GM21619 (cell line): ENCODE results near the gene LIMS2.

Source experiments
- ATAC-seq: cut with Tn5 transposase; IDR thresholded peaks from one replicate; pipeline ENCODE4 v1.9.1; 2021; ENCODE audit not compliant: unreplicated experiment

LIMS2 gene

DNA sequence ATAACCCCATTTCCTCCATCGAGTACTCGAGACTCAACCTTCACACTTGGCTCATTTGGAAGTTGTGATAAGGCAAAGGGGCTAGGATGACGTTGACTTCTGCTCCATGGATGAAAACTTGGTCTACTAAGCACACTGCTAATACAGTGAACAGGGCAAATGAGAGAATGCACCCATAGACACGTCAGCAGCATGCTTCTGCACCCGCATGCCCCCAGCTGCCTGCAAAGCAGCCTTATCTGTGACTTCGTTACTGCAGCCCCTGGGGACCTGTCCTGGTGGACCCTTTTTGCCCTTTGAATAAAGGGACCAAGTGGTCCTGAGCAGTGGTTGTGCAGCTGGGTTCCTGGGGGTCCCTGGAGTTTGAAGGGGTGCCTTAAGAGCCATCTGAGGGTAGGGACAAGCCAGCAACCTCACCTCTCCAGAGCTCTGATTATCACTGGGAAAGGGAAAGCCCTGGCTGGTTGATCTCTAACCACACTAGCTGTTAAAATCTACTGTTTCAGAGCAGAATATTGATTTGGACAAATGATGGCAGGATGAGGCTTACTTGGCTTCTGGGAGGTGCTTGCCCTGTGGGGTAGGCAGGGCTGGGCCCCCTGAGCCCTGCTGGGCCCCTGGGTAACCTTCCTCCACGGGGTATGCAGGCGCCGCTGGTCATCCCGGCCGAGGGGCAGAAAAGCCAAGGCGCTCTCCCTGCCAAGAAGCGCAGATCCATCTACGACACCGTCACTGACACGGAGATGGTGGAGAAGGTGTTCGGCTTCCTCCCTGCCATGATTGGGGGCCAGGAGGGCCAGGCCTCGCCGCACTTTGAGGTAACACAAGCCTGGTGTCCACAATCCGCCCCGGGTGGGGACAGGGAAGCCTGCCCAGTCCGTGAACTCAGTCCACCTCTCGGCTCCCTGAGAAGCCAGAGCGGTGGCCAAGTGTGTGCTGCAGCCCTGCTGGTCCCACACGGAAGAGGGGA is 67.0 kb downstream of the LIMS2 start:
- no peak for ATAC-seq

DNA sequence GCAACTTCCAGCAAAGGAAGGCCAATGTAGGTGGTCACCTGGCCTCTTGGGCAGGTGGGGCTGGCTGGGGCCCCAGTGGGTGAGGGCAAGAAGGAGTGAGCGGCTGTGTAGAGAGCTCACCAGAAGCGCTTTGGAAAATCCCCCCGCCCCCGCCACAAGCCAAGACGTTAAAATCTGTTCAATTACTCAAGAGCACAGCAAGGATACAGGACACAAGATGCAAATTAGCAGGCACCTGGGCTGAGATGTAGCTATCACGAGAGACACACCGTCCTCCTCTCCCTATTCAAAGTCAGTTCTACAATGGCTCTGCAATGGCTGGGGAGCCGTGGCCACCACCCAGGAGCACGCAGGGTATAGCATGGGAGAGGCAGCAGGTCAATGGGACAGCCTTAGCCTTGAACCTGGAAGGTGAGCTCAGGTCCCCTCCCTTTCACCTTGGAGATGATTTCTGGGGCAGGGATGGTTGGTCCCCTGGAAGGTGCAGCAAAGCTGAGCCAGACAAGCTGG is 67.9 kb downstream of the LIMS2 start:
- no peak for ATAC-seq

DNA sequence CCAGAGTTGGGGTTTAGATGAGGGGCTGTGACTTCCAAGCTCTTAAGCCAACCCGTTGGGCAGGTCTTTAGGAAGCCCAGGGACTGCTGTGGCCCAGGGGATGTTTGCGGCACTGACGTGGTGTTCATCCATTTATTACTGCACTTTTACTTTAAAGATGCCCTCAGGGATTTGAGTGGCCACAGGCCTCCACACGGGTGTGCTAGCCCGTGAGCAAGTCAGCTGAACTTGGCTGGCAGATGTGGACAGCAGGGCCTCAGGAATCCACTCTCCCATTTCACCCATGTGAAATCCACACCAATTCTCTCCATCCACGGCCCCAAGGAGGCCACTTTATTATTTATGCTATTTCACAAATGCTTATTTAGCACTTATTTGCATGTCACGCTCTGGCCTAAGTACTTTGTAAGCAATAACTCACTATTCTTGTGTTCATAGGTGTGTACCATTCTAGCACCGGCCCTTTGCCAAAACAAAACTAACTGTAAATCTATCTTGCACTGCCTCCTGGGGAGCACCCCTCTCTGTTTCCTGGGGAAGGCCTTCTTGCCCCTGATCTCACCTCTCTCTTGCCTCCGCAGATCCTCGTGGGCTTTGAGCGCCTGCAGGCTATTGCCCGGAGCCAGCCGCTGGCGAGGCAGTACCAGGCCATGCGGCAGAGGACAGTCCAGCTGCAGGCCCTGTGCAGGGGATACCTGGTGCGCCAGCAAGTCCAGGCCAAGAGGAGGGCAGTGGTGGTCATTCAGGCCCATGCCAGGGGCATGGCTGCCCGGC is 68.5 kb downstream of the LIMS2 start:
- no peak for ATAC-seq

DNA sequence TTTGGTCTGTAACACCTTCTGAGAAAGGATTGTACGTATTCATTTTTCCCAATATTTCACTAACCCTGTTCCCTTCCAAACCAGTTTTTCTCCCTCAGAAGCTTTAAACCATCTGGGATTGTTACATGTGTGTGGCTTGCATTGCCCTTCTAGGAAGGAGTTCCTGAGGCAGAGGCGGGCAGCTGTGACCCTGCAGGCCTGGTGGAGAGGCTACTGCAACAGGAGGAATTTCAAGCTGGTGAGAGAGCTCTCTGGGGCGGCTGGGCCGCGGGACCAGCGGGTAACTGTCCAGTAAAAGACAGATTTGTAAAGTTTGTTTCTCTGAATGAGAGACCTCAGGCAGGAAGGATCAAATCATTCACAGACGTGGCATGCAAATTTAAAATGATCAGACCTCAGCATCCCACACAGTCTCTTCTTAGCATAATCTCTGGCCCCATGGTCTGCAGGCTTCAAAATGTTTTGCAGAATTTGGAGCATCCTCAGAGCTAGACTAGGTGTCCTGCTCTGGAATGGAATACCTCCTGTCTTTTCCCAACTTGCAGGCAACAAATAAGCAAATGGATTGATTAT is 69.6 kb downstream of the LIMS2 start:
- no peak for ATAC-seq

DNA sequence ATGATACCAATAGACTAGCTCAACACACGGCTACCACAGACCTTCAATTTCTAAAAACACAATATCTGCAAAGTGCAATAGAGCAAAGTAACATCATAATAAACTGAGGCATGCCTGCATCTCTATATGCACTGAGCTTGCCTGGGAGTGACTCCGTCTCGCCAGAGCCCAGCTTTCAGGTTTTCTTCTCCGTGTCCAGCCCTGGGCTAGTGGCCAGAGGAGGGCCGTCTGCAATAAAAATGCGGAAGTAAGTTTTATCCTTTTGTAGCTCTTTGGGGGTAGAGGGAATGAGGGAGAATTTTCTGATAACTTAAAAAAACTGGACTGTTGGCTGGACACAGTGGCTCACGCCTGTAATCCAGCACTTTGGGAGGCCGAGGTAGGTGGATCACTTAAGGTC is 70.3 kb downstream of the LIMS2 start:
- no peak for ATAC-seq

DNA sequence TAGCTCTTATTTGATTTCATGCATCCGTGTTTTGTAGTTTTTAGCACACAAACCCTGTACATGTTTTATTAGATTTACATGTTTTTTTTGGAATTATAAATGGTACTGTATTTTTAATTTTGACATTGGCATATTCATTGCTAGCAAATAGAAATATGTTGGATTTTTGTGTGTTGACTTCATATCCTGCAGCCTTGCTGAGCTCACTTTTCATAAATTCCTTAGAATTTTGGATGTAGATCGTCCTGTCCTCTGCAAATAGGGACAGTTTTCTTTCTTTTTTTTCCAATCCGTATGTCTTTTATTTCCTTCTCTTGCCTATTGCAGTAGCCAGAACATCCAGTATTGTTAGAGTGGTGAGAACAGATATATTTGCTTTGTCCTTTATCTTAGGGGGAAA is 76.1 kb downstream of the LIMS2 start:
- ATAC-seq = no peak

DNA sequence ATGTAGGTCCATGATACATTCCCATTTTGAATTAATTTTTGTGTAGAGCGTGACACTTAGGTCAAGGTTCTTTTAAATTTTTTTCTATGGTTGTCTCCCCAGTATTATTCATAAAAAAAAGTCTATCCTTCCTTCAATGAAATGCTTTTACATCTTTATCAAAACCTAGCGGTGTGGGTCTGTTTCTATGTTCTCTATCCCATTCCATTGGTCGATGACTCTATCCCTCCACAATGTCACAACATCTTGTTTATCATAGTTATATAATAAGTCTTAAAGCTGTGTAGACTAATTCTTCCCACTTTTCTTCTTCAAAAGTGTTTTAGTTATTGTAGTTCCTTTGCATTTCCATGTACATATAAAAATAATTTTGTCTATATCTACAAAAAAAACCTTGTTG is 76.6 kb downstream of the LIMS2 start:
- ATAC-seq = no peak

DNA sequence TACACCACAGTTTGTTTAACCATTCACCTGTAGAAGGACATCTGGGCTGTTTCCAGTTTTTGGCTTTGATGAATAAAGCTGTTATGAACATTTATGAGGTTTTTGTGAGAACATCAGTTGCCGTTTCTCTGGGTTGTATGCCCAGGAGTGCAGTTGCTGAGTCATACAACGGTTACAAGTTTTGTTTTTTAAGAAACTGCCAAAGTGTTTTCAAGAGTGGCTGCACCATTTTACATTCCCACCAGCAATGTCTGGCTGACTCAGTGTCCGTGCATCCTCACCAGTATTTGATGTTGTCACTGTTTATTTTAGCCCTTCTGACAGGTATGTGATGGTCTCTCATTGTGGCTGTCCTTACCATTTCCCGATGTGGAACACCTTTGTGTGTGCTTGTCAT is 77.3 kb downstream of the LIMS2 start:
- ATAC-seq = no peak

DNA sequence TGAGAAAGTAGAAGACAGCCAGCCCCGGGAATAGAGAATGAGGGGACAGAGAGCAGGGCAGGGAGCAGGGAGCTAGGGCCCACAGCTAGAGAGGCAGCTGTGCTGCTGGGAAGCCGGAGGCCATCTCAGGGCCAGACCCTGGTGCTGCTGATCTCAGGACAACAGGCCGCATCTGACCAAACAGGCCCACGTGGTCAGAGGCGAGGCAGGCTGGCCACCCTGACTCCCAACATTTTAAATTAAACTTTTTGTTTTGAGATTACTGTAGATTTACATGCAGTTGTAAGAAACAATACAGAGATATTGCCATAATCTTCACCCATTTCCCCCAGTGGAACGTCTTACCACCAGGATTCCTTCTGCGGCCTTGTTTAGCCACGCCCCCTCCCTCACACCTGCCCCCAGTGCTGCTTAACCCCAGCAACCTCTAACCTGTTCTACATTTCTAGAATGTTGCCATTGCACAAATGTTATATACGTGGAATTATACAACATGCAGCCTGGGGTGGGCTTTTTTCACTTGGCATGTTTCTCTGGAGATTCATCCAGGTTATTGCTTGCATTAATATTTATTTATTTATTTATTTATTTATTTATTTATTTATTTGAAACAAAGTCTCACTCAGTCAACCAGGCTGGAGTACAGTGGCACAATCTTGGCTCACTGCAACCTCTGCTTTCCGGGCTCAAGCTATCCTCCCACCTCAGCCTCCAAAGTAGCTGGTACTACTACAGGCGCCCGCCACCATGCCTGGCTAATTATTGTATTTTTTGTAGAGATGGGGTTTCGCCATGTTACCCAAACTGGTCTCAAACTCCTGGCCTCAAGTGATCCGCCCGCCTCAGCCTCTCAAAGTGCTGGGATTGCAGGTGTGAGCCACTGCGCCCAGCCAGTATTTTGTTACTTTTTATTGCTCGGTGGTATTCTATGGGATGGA is 78.0 kb downstream of the LIMS2 start:
- ATAC-seq = no peak

DNA sequence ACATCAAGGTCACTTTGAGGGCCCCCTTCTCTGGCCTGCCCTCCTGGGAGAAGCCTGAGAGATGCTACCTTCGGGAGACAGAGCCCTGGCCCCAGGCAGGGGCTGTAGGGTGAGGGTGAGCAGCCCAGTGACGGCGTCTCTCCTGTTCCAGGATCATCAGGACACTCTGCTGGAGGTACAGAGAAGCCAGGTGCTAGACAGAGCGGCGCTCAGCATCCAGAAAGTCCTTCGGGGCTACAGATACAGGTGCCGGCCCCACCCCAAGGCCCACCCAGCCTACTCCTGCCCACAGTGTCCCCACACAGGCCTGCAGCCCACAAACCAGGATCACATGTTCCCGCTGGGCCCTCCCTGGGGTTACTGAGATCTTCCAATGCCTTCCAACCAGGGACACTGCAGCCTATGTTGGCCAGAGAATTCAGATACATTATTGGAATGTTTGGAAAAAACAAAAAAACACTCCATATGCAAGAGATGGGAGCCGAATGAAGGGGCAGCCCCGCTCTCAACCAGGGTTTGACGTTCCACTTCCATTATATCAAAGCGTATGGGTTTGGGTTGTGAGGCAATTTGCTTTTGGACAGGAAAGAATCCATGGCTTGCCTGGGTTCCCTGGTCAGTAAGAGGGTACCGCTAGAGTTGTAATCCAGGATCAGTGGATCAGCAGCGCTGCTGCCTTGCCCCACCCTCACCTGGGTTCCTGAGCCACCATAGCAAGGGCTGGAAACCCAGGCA is 78.9 kb downstream of the LIMS2 start:
- no peak for ATAC-seq

DNA sequence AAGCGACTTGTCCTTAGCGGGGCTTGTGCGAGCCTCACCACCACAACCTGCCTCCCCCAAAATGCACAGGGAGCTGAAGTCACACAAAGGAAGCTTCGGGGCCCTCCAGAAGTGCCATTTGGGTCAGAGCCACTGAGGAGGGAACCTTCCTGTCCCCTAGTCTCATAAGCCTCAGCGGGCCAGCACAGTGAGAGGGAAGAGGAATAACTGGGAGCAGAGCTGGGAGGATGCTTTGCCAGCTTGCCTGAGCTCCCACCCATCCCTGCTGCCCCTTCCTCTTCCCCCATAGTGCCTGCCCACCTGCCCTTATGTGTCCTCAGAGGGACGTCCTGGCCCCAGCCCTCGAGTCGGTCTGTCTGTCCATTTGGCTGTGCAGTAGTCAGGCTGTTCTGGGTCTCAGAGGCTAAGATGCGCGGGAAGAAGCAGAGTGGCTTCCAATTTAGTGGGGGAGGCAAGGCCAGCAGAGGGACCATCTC is 81.2 kb downstream of the LIMS2 start:
- no peak for ATAC-seq

DNA sequence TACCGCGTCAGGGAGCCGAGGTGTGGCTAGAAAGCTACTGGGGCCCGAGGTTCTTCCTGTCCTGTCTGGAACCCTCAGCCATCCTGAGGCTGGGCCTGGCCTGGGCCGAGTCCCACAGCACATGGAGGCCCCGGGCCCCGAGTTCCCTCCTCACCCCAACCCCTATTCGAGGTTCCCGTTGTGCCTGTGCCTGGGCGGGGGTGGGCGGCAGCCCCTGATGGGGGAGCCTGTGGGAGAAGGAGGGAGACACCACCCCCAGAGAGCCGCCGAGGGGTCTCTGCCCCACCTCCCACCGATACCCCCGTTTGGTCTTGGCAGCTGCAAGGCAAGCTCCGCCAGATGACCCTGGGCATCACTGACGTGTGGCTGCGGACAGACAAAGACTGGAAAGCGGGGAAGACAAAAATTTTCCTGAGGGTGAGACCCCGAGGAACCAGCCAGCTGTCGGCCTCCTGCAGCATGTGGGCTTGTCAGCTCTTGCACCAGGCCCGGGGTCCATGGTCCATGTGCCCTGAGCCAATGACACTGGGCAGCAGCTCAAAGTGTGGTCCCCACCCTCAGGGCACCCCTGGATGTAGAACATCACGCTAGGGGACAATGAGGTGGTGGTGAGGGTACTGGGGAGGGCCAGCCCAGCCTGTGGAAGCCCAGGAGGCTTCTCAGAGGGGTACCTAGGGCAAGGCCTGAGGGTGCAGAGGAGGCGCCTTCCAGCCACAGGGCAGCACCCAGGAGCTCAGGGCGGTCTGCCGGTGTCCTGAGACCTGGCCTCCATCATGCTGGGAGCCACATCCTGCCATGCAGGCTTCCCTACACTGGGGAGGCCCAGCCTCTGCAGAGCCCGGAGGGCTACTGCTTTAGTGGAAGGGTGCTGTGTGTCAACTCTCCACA is 81.9 kb downstream of the LIMS2 start:
- ATAC-seq = no peak

DNA sequence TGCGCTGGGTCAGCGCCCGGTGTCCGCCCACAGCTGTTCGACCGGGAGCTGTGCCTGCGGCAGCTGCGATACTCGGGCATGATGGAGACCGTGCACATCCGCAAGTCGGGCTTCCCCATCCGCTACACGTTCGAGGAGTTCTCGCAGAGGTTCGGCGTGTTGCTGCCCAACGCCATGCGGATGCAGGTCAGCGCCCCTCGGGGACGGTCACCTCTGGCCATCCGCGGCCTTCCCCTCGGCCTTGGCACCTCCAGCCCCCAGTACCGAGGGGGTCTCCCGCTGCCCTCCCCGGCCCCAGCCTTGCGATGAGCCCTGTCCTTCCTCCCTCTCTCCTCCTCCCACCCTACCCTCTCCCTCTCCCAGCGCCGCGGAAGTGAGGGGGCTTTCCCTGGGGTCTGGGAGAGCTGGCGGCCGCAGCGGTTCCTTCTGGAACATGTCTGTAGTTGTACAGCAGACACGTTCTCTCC is 82.5 kb downstream of the LIMS2 start:
- no peak for ATAC-seq

DNA sequence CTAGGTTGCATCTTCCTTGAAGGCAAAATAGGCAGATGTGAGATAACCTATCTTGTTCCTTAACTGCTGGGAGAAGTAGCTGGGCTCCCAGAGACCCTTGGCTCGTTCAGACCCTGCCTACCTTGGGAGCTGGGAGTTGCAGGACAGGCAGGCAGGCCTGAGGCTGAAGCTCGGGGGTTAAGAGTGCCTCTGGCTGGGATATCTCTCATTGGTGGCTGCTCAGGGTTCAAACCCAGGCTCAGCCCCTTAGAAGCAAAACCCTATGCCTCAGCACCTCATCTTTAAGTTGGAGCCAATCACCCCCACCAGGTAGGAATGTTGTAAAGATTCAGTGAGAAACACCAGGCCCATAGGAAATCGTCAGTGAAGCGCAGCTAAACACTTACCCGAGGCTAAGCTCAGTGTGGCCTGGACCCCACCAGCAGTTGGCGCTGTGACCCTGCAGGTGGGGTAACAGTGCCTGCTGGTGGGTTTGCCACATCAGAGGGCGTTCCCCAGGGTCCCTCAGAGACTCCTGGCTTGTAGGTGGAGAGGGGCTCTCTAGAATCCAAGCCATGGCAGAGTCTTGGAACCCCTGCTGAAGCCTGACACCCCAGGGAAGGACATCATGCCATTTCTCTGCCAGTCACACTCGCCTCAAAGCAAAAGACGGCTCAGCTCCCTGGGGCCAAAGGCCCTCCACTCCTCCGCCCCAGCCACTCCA is 84.0 kb downstream of the LIMS2 start:
- no peak for ATAC-seq

DNA sequence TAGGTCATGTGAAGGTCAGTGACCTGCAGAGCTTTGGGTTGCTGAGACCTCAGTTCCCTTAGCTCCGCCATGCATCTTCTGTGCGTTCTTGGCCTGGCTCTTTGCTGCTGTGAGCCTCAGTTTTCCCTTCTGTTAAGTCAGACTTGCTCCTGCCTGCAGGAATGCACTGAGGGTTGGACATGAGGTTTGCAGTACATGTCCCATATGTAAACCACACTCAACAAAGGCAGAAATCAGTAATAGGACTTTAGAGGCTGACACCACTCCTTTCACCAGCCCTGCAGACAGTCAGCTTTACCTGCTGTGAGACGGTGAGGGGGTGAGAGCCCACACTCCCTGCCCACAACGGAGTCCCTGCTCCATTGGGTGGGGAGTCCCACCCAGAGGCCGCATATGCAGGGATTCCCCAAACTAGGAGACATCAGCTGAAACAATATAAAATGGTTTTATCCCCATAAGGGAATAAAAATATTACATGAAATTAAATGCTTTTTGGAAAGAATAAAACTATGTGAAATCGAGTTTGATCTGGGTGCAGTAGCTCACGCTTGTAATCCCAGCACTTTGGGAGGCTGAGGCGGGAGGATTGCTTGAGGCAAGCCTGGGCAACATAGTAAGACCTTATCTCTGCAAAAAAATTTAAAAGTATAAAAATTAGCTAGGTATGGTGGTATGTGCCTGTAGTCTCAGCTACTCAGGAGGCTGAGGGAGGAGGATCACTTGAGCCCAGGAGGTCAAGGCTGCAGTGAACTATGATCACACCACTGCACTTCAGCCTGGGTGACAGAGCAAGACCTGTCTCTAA is 84.7 kb downstream of the LIMS2 start:
- no peak for ATAC-seq

DNA sequence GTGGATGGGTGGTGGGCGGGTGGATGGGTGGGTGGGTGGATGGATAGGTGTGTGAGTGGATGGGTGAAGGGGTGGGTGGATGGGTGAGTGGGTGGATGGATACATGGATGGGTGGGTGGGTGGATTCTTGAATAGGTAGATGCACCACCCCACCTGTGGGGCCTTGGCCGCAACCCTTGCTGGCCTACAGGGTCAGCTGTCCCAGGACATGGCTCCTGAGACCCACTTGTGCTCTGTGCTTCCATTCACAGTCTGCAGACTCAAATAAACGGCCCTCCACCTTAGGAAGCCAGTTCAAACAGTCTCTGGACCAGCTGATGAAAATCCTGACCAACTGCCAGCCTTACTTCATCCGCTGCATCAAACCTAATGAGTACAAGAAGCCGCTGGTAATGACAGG is 85.5 kb downstream of the LIMS2 start:
- no peak for ATAC-seq

DNA sequence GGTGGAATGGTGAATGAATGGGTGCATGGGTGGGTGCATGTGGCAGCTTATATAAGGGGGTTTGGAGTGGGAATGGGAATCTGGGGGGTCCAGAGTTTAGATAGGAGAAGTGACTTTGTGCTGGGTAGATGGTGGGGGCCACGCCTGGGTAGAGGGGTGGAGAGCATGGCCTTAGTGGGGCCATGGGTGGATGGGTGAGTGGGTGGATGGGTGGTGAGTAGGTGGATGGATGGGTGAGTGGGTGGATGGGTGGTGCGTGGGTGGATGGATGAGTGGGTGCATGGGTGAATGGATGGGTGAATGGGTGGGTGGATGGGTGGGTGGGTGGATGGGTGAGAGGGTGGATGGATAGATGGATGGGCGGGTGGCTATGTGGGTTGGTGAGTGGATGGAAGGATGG is 86.0 kb downstream of the LIMS2 start:
- no peak for ATAC-seq
